ENCODE data around the gene TSC22D1. TPM values are rescaled to one million over a fixed set of nuclear protein-coding genes. Genes with fewer than 3 reads are reported as not detected.

Gene TSC22D1
- total RNA-seq, 1 donor from 2014 or later, result 70.8 TPM

GRCh38 chr13:44395976-44396694, 180.0 kb downstream of the TSC22D1 start:
- FAIRE-seq, result no peak

DNA sequence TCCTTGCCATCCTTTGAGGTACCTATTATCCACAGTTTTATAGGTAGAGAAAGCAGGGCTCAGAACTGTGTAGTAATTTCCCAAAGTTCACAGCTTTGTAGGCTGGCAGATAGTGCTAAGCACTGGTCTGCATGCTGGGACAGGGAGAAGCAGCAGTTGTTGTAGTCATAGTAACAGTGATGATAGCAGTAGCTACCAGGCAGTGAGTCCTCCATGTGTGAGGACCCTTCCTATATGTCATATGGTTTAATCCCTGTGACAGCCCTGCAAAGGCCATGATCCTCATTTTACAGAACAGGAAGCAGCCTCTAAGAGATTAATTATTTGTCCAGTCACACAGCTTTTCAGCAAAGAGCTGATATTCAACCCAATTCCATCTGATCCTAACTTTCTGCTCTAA, 181.5 kb downstream of the TSC22D1 start:
- no peaks in the 10 kb centered on the region for H3K36me3 ChIP-seq (ENCODE audit: control insufficient read depth, insufficient read depth, low read length)
- no peaks in the 10 kb centered on the region for H3K27me3 ChIP-seq (ENCODE audit: control insufficient read depth, insufficient read depth, low read length)
- H3K4me3 ChIP-seq (ENCODE audit: low read depth, low read length), result no peak overlapping the region
- TF ChIP-seq, protein P1, sequence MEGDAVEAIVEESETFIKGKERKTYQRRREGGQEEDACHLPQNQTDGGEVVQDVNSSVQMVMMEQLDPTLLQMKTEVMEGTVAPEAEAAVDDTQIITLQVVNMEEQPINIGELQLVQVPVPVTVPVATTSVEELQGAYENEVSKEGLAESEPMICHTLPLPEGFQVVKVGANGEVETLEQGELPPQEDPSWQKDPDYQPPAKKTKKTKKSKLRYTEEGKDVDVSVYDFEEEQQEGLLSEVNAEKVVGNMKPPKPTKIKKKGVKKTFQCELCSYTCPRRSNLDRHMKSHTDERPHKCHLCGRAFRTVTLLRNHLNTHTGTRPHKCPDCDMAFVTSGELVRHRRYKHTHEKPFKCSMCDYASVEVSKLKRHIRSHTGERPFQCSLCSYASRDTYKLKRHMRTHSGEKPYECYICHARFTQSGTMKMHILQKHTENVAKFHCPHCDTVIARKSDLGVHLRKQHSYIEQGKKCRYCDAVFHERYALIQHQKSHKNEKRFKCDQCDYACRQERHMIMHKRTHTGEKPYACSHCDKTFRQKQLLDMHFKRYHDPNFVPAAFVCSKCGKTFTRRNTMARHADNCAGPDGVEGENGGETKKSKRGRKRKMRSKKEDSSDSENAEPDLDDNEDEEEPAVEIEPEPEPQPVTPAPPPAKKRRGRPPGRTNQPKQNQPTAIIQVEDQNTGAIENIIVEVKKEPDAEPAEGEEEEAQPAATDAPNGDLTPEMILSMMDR (IDR thresholded peaks at IDR 0.05; ENCODE audit: insufficient read depth, low read length, severe bottlenecking), result no peak
- no peak for FAIRE-seq
- peak; percentile 25 for DNase-seq (ENCODE audit: low read depth)

More at GRCh38 chr13:44395976-44396694, 180.0 kb downstream of the TSC22D1 start:
- Histone ChIP-seq H3K4me3 (ENCODE audit: low read depth, low read length) (no peak overlapping the region), H3K27me3 (ENCODE audit: control insufficient read depth, insufficient read depth, low read length) (no peaks in the 10 kb centered on the region), H3K36me3 (ENCODE audit: control insufficient read depth, insufficient read depth, low read length) (no peaks in the 10 kb centered on the region)
- DNase-seq (ENCODE audit: low read depth), result no peak
- TF ChIP-seq, protein P1 (IDR thresholded peaks at IDR 0.05; ENCODE audit: insufficient read depth, low read length, severe bottlenecking), result no peak

- H3K36me3 ChIP-seq (ENCODE audit: control insufficient read depth, insufficient read depth, low read length), result no peaks in the 10 kb centered on the region
- no peak overlapping the region for H3K4me3 ChIP-seq (ENCODE audit: low read depth, low read length)
- FAIRE-seq, result no peak
- TF ChIP-seq, protein P1 (IDR thresholded peaks at IDR 0.05; ENCODE audit: insufficient read depth, low read length, severe bottlenecking), result no peak
- H3K27me3 ChIP-seq (ENCODE audit: control insufficient read depth, insufficient read depth, low read length), result no peaks in the 10 kb centered on the region
- no peak for DNase-seq (ENCODE audit: low read depth)
Measured at GRCh38 chr13:44393391-44393790, 182.7 kb downstream of the TSC22D1 start.

- FAIRE-seq, result no peak
Measured at GRCh38 chr13:44389876-44390275, 186.3 kb downstream of the TSC22D1 start.

DNA sequence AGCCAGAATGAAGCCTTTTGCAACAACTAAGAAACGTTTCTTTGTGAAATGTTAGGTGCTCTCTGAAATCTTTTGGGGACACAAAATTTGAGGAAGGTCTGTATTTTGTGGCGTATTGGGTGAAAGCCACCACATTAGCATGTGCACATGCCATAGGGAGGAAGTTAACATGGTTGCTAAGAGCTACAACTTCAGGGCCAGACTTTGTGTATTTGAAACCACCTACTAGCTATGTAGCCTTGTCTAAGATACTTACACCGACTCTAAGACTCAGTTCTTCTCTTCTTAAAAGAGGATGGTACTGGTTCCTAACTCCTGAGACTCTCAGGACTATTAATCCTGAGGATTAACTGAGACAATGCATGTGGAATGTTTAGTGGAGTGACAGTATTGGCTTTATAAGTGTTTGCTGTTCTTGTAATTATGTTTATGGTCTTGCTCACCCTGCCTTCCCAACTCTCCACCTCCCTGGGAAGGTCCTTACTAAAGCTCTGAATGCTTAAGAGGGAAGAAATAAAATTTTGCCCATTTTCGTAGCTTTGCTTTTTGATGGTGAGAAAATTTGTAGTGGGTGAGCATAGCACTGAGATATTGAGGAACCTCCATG, 187.0 kb downstream of the TSC22D1 start:
- TF ChIP-seq, protein P1 (IDR thresholded peaks at IDR 0.05; ENCODE audit: insufficient read depth, low read length, severe bottlenecking), result no peak
- FAIRE-seq (no peak), DNase-seq (ENCODE audit: low read depth) (no peak)
- Histone ChIP-seq H3K36me3 (ENCODE audit: control insufficient read depth, insufficient read depth, low read length) (no peaks in the 10 kb centered on the region), H3K27me3 (ENCODE audit: control insufficient read depth, insufficient read depth, low read length) (no peaks in the 10 kb centered on the region), H3K4me3 (ENCODE audit: low read depth, low read length) (no peak overlapping the region)

More at GRCh38 chr13:44389876-44390275, 186.3 kb downstream of the TSC22D1 start:
- Histone ChIP-seq H3K4me3 (ENCODE audit: low read depth, low read length) (no peak overlapping the region), H3K36me3 (ENCODE audit: control insufficient read depth, insufficient read depth, low read length) (no peaks in the 10 kb centered on the region), H3K27me3 (ENCODE audit: control insufficient read depth, insufficient read depth, low read length) (no peaks in the 10 kb centered on the region)
- no peak for DNase-seq (ENCODE audit: low read depth)
- TF ChIP-seq, protein P1 (IDR thresholded peaks at IDR 0.05; ENCODE audit: insufficient read depth, low read length, severe bottlenecking), result no peak

All from bronchial epithelial cell (primary cell).